Measurements from ENCODE around the gene FBXW12.
"Not testable (repeated sequence)": the region's sequence is repeated elsewhere in the genome, so short reads cannot be mapped to it uniquely, and the experiment has no call there.

The FBXW12 gene

GRCh38 chr3:48371651-48372376 is at the start of gene FBXW12:
TSS of gene FBXW12 (plus strand) at chr3:48372219. CDS start at chr3:48372768, 549 bp downstream.
- no peak for DNase-seq

- not testable (repeated sequence) for DNase-seq
Measured at GRCh38 chr3:48331706-48332435, 40.1 kb upstream of the FBXW12 start.

- not testable (repeated sequence) for DNase-seq
Measured at GRCh38 chr3:48333346-48334245, 38.4 kb upstream of the FBXW12 start, which contains the start of gene SPINK8. TSS of gene SPINK8 (minus strand) at chr3:48333661. CDS start at chr3:48328341, 5,320 bp downstream.

GRCh38 chr3:48334605-48335004 is 37.4 kb upstream of the FBXW12 start:
- DNase-seq: no peak

GRCh38 chr3:48335286-48335685 is 36.7 kb upstream of the FBXW12 start:
- DNase-seq: not testable (repeated sequence)

- DNase-seq: not testable (repeated sequence)
Measured at GRCh38 chr3:48337536-48337935, 34.5 kb upstream of the FBXW12 start.

GRCh38 chr3:48338635-48339034 is 33.4 kb upstream of the FBXW12 start:
- DNase-seq: no peak

- DNase-seq: no peak
Measured at GRCh38 chr3:48343432-48343831, 28.6 kb upstream of the FBXW12 start.

GRCh38 chr3:48344867-48345507 is 27.0 kb upstream of the FBXW12 start:
- DNase-seq: no peak

- DNase-seq: no peak
Measured at GRCh38 chr3:48345946-48346572, 26.0 kb upstream of the FBXW12 start.

- DNase-seq: no peak
Measured at GRCh38 chr3:48347500-48347899, 24.5 kb upstream of the FBXW12 start.

- DNase-seq: no peak
Measured at GRCh38 chr3:48352546-48352945, 19.5 kb upstream of the FBXW12 start.

- no peak for DNase-seq
Measured at GRCh38 chr3:48353987-48354386, 18.0 kb upstream of the FBXW12 start.

- no peak for DNase-seq
Measured at GRCh38 chr3:48356419-48356818, 15.6 kb upstream of the FBXW12 start.

- no peak for DNase-seq
Measured at GRCh38 chr3:48361928-48362327, 10.1 kb upstream of the FBXW12 start.

- DNase-seq: no peak
Measured at GRCh38 chr3:48364840-48365239, 7.2 kb upstream of the FBXW12 start.

GRCh38 chr3:48367201-48367600 is 4.8 kb upstream of the FBXW12 start:
- DNase-seq: no peak

- DNase-seq: no peak
Measured at GRCh38 chr3:48369693-48370332, 2.2 kb upstream of the FBXW12 start.

GRCh38 chr3:48370333-48370713 is 1.7 kb upstream of the FBXW12 start:
- DNase-seq: no peak

GRCh38 chr3:48372377-48372770 is 355 bp downstream of the FBXW12 start:
- DNase-seq: no peak

- no peak for DNase-seq
Measured at GRCh38 chr3:48372862-48373435, 930 bp downstream of the FBXW12 start.

All from fibroblast of upper back skin (primary cell).